Kasumi-1 (cell line): ENCODE results near the gene CNGA1.
"Not testable (repeated sequence)": the region's sequence is repeated elsewhere in the genome, so short reads cannot be mapped to it uniquely, and the experiment has no call there.

Source experiments
- DNase-seq, 2 experiments: peaks; one replicate each; lab custom pipeline; 2025; lab: John Stamatoyannopoulos, UW

Gene CNGA1

GRCh38 chr4:47968847-47969246 lies 47.6 kb downstream of the CNGA1 start:
- no peak for DNase-seq

GRCh38 chr4:47954677-47955076 lies 61.8 kb downstream of the CNGA1 start:
- DNase-seq, result no peak

GRCh38 chr4:47954245-47954644 lies 62.2 kb downstream of the CNGA1 start:
- no peak for DNase-seq

- DNase-seq, result peak in 1 of 2 experiments; percentile 15
Observed at GRCh38 chr4:47945930-47946726, 70.4 kb downstream of the CNGA1 start.

- no peak for DNase-seq
Observed at GRCh38 chr4:47942081-47942819, 74.2 kb downstream of the CNGA1 start.

- no peak for DNase-seq
Observed at GRCh38 chr4:47939456-47939855, 77.0 kb downstream of the CNGA1 start.

GRCh38 chr4:47936336-47936735 lies 80.1 kb downstream of the CNGA1 start:
- DNase-seq, result no peak

- peak; percentile 87 to 90 for DNase-seq
Observed at GRCh38 chr4:47933840-47934239, 82.6 kb downstream of the CNGA1 start.

- no peak for DNase-seq
Observed at GRCh38 chr4:47930971-47931804, 85.3 kb downstream of the CNGA1 start.

- DNase-seq, result no peak
Observed at GRCh38 chr4:47929682-47930201, 86.7 kb downstream of the CNGA1 start.

GRCh38 chr4:47926667-47927258 lies 89.7 kb downstream of the CNGA1 start:
- peak; percentile 75 to 76 for DNase-seq

GRCh38 chr4:47923261-47923608 lies 93.2 kb downstream of the CNGA1 start:
- DNase-seq, result peak; percentile 50 to 64

- DNase-seq, result not testable (repeated sequence)
Observed at GRCh38 chr4:47922436-47923260, 93.8 kb downstream of the CNGA1 start.

- DNase-seq, result not testable (repeated sequence)
Observed at GRCh38 chr4:47917163-47917562, 99.3 kb downstream of the CNGA1 start.

GRCh38 chr4:47915378-47915777 lies 101.1 kb downstream of the CNGA1 start:
- peak; percentile 49 to 63 for DNase-seq

GRCh38 chr4:47914926-47915237 lies 101.6 kb downstream of the CNGA1 start:
- DNase-seq, result peak; percentile 84 to 92

GRCh38 chr4:47914220-47914925 lies 102.1 kb downstream of the CNGA1 start, which contains the start of gene NFXL1:
Gene NFXL1, minus strand, starts transcription at chr4:47914583. Its CDS starts 380 bp downstream, at chr4:47914203.
- DNase-seq, result peak; percentile 100

GRCh38 chr4:47913861-47914219 lies 102.6 kb downstream of the CNGA1 start:
- DNase-seq, result no peak

- DNase-seq, result peak; percentile 36 to 66
Observed at GRCh38 chr4:47913330-47913729, 103.2 kb downstream of the CNGA1 start.

- peak in 1 of 2 experiments; percentile 21 for DNase-seq
Observed at GRCh38 chr4:47907089-47907646, 109.3 kb downstream of the CNGA1 start.
